Mucosa of descending colon (tissue), 3 donors: Measurements from ENCODE around the gene CSTF2. TPM values are rescaled to one million over a fixed set of nuclear protein-coding genes. Genes with fewer than 3 reads are reported as not detected.
"Not testable (repeated sequence)": the region's sequence is repeated elsewhere in the genome, so short reads cannot be mapped to it uniquely, and the experiment has no call there.

Experiments used
- ATAC-seq: fragments of 200-7000 bp; cut with Tn5 transposase; one replicate; pipeline ENCODE4 v1.9.1; 2020; ENCODE audit warnings: mild to moderate bottlenecking, moderate library complexity
- DNase-seq, 3 donors: peaks; one replicate each; pipeline ENCODE4 v3.0.0-alpha.2; 2020
- H3K36me3 ChIP-seq: fragments of 200-600 bp; one replicate; pipeline ENCODE4 v1.8.0; 2021; ENCODE audit warnings: low read depth, mild to moderate bottlenecking
- H3K4me1 ChIP-seq: fragments of 200-600 bp; one replicate; pipeline ENCODE4 v1.8.0; 2021; ENCODE audit warnings: low read depth, mild to moderate bottlenecking
- H3K4me3 ChIP-seq: fragments of 200-600 bp; one replicate; pipeline ENCODE4 v1.8.0; 2021; ENCODE audit warnings: mild to moderate bottlenecking
- H3K9me3 ChIP-seq: fragments of 200-600 bp; one replicate; pipeline ENCODE4 v1.8.0; 2021; ENCODE audit warnings: mild to moderate bottlenecking
- CTCF ChIP-seq: fragments of 200-600 bp; IDR thresholded peaks from one replicate; pipeline ENCODE4 v1.8.0; 2022; ENCODE audit warnings: antibody characterized with exemption, mild to moderate bottlenecking
- intact Hi-C, 2 donors: fragments of 100-400 bp; cut with DNase I in 1 of 2; cut with micrococcal nuclease in 1 of 2; formaldehyde crosslinking; loops; one replicate each; pipeline versions ENCODE4 v1.11.0 to v1.11.1; 2022; cut with DNase I, micrococcal nuclease
- total RNA-seq, 3 donors: library from RNA; stranded (reverse); fragmentation: NEBNext Ultra II Directional in 2 of 3; extraction: Animal tissue kit (Norgen Biotek cat#: 25700) in 2 of 3; gene quantifications; one replicate each; pipeline versions ENCODE4 v1.2.1 to v1.2.4, GENCODE V29; 2021 to 2023
- donor health status: DM: no; HTN: no; CAD: no; lungs with moderate emphysema.
- donor health status: DM: no; HTN: no; CAD: no.
- donor health status: DM: no; HTN: yes; CAD: no.

CSTF2 gene
- total RNA-seq, 3 donors from 2014 or later, result 16.7 to 24.0 (median 23.9) TPM

DNA sequence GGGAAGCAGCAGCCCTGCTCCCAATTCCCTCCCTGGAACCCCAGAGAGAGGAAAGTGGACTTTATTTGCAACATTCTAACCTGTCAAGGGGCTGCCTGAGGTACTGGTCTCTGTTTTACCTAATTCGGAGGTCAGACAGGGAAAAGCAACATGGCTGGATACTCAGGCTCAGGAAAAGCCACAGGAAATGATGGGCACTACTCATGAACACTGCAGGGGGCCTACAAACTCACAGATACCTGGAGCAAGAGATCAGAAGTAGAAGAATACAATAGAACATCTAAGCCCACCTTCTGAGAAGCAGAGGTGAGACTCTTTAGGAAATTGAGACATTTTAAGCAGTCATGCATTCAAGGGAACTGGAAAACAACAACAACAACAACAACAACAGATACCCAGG lies 15.4 kb upstream of the CSTF2 start:
- no peak for DNase-seq
- H3K4me3 ChIP-seq, result no peak overlapping the region
- H3K36me3 ChIP-seq, result no peaks in the 10 kb centered on the region
- TF ChIP-seq CTCF, result no peak
- ATAC-seq, result no peak
- no peaks in the 10 kb centered on the region for H3K9me3 ChIP-seq
- H3K4me1 ChIP-seq, result no peaks in the 10 kb centered on the region
- intact Hi-C loops, result no loop called here

- H3K4me3 ChIP-seq, DNase-seq, H3K36me3 ChIP-seq, H3K9me3 ChIP-seq, intact Hi-C loops, H3K4me1 ChIP-seq: not testable (repeated sequence)
- peak; percentile 46 for ATAC-seq
Measured at GRCh38 chrX:100808265-100808664, 11.9 kb upstream of the CSTF2 start.

- DNase-seq, result peak in 2 of 3 donors; percentile 53 to 74
- no peak overlapping the region for H3K4me3 ChIP-seq
Measured at GRCh38 chrX:100812216-100813158, 7.7 kb upstream of the CSTF2 start.

GRCh38 chrX:100817340-100817739 lies 2.9 kb upstream of the CSTF2 start:
- DNase-seq, result no peak
- no peak for TF ChIP-seq CTCF
- intact Hi-C loops, result no loop called here
- no peak for ATAC-seq
- H3K9me3 ChIP-seq, result no peaks in the 10 kb centered on the region
- no peaks in the 10 kb centered on the region for H3K36me3 ChIP-seq
- no peak overlapping the region for H3K4me3 ChIP-seq
- no peaks in the 10 kb centered on the region for H3K4me1 ChIP-seq

More at GRCh38 chrX:100812216-100813158, 7.7 kb upstream of the CSTF2 start:
- TF ChIP-seq CTCF, result no peak
- peak; percentile 85 for ATAC-seq
- no peaks in the 10 kb centered on the region for H3K4me1 ChIP-seq
- intact Hi-C loops, result no loop called here
- H3K36me3 ChIP-seq, result no peaks in the 10 kb centered on the region
- H3K9me3 ChIP-seq, result no peaks in the 10 kb centered on the region

- no peak overlapping the region for H3K4me3 ChIP-seq
- DNase-seq, result peak in 2 of 3 donors; percentile 11 to 49
- ATAC-seq, result no peak
- no peak for TF ChIP-seq CTCF
- no peaks in the 10 kb centered on the region for H3K36me3 ChIP-seq
- intact Hi-C loops, result no loop called here
- H3K9me3 ChIP-seq, result no peaks in the 10 kb centered on the region
- H3K4me1 ChIP-seq, result no peaks in the 10 kb centered on the region
Measured at GRCh38 chrX:100819534-100819836, 706 bp upstream of the CSTF2 start.

- intact Hi-C loops, result no loop called here
- ATAC-seq, result no peak
- no peak for DNase-seq
- no peaks in the 10 kb centered on the region for H3K9me3 ChIP-seq
- TF ChIP-seq CTCF, result no peak
- no peak overlapping the region for H3K4me3 ChIP-seq
- no peaks in the 10 kb centered on the region for H3K4me1 ChIP-seq
- H3K36me3 ChIP-seq, result no peaks in the 10 kb centered on the region
Measured at GRCh38 chrX:100829730-100830129, 9.5 kb downstream of the CSTF2 start.
